A549 (cell line): Measurements from ENCODE around the gene IPPK.

Experiments used
- EP300 ChIP-seq, 2 experiments: fragments of >200 bp; sonication (Bioruptor Twin); formaldehyde crosslinking; IDR thresholded peaks; 2 replicates in 1 of 2; 3 replicates in 1 of 2; pipeline ENCODE4 v1.6.1; 2016 to 2017
- POLR2A ChIP-seq: IDR thresholded peaks from 2 replicates; pipeline ENCODE4 v1.6.1; 2012; ENCODE audit warnings: mild to moderate bottlenecking, low read length
- TF ChIP-seq, protein P1 (sequence below): fragments of >200 bp; sonication (Bioruptor Twin); formaldehyde crosslinking; IDR thresholded peaks from 3 replicates; pipeline ENCODE4 v1.5.1; 2016
- TF ChIP-seq, protein P2 (sequence below): fragments of 200-600 bp; sonication (generic); IDR thresholded peaks from 2 replicates; pipeline ENCODE4 v1.6.1; 2016; ENCODE audit warnings: antibody characterized with exemption, mild to moderate bottlenecking, moderate library complexity

DNA sequence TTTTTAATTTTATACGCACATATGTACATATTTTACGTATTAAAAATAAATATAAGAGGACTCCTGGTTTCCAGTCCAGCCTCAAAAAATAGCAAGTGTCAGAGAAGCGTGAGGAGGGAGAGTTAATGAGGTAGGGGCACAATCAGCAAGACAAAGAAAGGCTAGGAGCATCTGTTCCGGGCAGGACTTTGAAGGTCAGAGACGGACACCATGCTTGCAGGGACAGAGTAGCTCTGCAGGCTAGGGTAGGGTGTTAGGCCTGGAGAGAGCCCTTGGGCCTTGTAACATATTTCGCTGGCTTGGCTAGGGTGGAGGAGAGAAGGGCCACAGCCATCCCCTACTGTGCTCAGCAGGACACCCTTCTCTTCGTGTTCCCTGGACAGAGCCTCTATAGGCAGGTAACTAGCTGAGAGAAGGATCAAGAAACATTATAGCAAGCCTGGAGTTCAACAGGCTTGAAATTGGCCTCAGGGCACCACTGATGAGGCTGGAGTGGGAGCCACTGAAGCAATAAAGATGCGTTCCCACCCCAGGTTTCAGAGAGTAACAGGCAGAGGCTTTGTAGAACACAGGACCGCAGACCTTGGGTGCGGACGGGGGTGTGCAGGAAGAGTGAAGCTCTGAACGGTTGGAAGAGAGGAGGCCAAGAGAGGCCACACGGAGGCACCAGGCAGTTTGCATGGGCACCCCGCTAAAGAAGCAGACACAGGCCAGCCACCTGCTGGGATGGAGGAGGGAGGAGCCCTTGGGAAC lies 9.7 kb upstream of the IPPK start:
- no peak for TF ChIP-seq POLR2A
- TF ChIP-seq, protein P1, sequence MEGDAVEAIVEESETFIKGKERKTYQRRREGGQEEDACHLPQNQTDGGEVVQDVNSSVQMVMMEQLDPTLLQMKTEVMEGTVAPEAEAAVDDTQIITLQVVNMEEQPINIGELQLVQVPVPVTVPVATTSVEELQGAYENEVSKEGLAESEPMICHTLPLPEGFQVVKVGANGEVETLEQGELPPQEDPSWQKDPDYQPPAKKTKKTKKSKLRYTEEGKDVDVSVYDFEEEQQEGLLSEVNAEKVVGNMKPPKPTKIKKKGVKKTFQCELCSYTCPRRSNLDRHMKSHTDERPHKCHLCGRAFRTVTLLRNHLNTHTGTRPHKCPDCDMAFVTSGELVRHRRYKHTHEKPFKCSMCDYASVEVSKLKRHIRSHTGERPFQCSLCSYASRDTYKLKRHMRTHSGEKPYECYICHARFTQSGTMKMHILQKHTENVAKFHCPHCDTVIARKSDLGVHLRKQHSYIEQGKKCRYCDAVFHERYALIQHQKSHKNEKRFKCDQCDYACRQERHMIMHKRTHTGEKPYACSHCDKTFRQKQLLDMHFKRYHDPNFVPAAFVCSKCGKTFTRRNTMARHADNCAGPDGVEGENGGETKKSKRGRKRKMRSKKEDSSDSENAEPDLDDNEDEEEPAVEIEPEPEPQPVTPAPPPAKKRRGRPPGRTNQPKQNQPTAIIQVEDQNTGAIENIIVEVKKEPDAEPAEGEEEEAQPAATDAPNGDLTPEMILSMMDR, result no peak
- no peak for TF ChIP-seq EP300 (IDR thresholded peaks at IDR 0.05)
- TF ChIP-seq, protein P2, sequence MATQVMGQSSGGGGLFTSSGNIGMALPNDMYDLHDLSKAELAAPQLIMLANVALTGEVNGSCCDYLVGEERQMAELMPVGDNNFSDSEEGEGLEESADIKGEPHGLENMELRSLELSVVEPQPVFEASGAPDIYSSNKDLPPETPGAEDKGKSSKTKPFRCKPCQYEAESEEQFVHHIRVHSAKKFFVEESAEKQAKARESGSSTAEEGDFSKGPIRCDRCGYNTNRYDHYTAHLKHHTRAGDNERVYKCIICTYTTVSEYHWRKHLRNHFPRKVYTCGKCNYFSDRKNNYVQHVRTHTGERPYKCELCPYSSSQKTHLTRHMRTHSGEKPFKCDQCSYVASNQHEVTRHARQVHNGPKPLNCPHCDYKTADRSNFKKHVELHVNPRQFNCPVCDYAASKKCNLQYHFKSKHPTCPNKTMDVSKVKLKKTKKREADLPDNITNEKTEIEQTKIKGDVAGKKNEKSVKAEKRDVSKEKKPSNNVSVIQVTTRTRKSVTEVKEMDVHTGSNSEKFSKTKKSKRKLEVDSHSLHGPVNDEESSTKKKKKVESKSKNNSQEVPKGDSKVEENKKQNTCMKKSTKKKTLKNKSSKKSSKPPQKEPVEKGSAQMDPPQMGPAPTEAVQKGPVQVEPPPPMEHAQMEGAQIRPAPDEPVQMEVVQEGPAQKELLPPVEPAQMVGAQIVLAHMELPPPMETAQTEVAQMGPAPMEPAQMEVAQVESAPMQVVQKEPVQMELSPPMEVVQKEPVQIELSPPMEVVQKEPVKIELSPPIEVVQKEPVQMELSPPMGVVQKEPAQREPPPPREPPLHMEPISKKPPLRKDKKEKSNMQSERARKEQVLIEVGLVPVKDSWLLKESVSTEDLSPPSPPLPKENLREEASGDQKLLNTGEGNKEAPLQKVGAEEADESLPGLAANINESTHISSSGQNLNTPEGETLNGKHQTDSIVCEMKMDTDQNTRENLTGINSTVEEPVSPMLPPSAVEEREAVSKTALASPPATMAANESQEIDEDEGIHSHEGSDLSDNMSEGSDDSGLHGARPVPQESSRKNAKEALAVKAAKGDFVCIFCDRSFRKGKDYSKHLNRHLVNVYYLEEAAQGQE, result no peak
